Tibial nerve (tissue), 4 donors: ENCODE measurements around the gene BMP5. TPM values are rescaled to one million over a fixed set of nuclear protein-coding genes. Genes with fewer than 3 reads are reported as not detected.

ENCODE experiments used
- DNase-seq, 2 donors: peaks; one replicate each; pipeline ENCODE4 v3.0.0-alpha.2; 2019; ENCODE audit warnings: low spot score in 2 of 2
- H3K27ac ChIP-seq, 4 donors: fragments of 200-600 bp; sonication (generic) in 3 of 4; one replicate each; pipeline ENCODE4 v1.5.1; 2017 to 2019; ENCODE audit warnings: mild to moderate bottlenecking in 1 of 4
- H3K27me3 ChIP-seq, 2 donors: fragments of 200-600 bp; sonication (generic) in 1 of 2; one replicate each; pipeline versions ENCODE4 v1.5.1 to v1.6.0; 2017 to 2019
- H3K36me3 ChIP-seq, 3 donors: fragments of 200-600 bp; sonication (generic); one replicate each; pipeline ENCODE4 v1.5.1; 2018 to 2019
- H3K4me1 ChIP-seq, 4 donors: fragments of 200-600 bp; sonication (generic) in 3 of 4; one replicate each; pipeline ENCODE4 v1.5.1; 2017 to 2019
- H3K4me3 ChIP-seq, 4 donors: fragments of 200-600 bp; sonication (generic) in 3 of 4; one replicate each; pipeline ENCODE4 v1.5.1; 2017 to 2019; ENCODE audit warnings: mild to moderate bottlenecking in 1 of 4, moderate library complexity in 1 of 4
- H3K9me3 ChIP-seq, 4 donors: fragments of 200-600 bp; sonication (generic) in 3 of 4; one replicate each; pipeline ENCODE4 v1.5.1; 2017 to 2019
- EP300 ChIP-seq, 2 donors: sonication (generic); formaldehyde crosslinking; IDR thresholded peaks; one replicate each; pipeline ENCODE4 v1.6.1; 2017; ENCODE audit warnings: antibody characterized with exemption in 2 of 2, mild to moderate bottlenecking in 1 of 2
- POLR2A ChIP-seq, 2 donors: fragments of 450-650 bp; IDR thresholded peaks; one replicate each; pipeline ENCODE4 v1.6.1; 2017; ENCODE audit warnings: antibody characterized with exemption in 2 of 2, mild to moderate bottlenecking in 2 of 2, moderate library complexity in 2 of 2
- WGBS, 2 donors: methylation state at CpG; one replicate each; pipeline ENCODE4 v1.1.5; 2018; 5-methylcytosine and 5-hydroxymethylcytosine counted together
- total RNA-seq, 4 donors: library from RNA; depleted of rRNA; stranded (reverse); fragments of >200 nt; gene quantifications; one replicate each; pipeline ENCODE4 v1.1.0, GENCODE V29; 2016
- TF ChIP-seq, protein P1 (sequence below), 5 experiments: fragments of 200-600 bp in 3 of 5; fragments of 450-650 bp in 2 of 5; sonication (generic) in 3 of 5; IDR thresholded peaks; one replicate each; pipeline ENCODE4 v1.5.1; 2016 to 2019; ENCODE audit warnings: antibody characterized with exemption in 5 of 5, mild to moderate bottlenecking in 3 of 5, moderate library complexity in 2 of 5

BMP5 gene
- total RNA-seq, 4 donors from 2014 or later: 0.44 to 1.5 (median 1.1) TPM

DNA sequence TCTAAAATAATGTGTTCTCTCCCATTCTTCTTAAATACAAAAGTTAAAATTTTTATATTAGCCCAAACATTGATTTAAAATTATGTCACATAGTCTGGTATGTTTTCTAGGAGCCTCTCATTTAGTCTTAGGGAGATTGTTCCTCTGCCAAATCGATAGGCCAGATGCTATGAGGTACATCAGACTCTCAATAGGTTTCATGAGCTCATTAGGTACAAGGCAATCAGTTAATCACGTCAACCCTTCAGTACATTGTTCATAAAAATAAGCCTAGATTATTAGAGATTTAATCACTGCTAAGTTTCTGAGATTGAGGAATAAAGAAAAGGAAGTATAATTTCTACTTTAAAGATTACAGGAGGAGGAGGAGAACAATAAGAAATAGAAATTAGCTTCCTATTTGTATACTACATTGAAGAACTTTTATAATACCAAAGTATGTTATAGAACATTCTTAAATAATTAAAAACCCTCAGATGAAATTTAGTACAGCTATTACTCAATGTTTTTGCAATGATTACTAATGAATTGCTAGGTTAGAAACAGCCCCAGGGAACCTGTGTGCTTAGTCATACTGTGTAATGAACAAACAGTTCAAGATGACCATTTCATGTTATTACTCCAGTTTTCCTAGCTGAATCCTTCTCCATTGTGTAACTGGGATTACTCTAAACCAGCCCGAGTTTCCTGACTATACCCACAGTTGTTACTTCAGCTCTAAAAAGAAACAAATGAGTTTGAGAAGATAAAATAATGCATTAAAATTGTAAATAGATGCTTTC is 117.0 kb downstream of the BMP5 start:
- TF ChIP-seq EP300 (IDR thresholded peaks at IDR 0.05): peak in 1 of 2 donors; percentile 49
- no peak for TF ChIP-seq POLR2A (IDR thresholded peaks at IDR 0.05)
- TF ChIP-seq, protein P1, sequence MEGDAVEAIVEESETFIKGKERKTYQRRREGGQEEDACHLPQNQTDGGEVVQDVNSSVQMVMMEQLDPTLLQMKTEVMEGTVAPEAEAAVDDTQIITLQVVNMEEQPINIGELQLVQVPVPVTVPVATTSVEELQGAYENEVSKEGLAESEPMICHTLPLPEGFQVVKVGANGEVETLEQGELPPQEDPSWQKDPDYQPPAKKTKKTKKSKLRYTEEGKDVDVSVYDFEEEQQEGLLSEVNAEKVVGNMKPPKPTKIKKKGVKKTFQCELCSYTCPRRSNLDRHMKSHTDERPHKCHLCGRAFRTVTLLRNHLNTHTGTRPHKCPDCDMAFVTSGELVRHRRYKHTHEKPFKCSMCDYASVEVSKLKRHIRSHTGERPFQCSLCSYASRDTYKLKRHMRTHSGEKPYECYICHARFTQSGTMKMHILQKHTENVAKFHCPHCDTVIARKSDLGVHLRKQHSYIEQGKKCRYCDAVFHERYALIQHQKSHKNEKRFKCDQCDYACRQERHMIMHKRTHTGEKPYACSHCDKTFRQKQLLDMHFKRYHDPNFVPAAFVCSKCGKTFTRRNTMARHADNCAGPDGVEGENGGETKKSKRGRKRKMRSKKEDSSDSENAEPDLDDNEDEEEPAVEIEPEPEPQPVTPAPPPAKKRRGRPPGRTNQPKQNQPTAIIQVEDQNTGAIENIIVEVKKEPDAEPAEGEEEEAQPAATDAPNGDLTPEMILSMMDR (IDR thresholded peaks at IDR 0.05): no peak
- peaks cover 0 to 14% (median 0%) of the 10 kb centered on the region in 4 donors for H3K4me1 ChIP-seq

DNA sequence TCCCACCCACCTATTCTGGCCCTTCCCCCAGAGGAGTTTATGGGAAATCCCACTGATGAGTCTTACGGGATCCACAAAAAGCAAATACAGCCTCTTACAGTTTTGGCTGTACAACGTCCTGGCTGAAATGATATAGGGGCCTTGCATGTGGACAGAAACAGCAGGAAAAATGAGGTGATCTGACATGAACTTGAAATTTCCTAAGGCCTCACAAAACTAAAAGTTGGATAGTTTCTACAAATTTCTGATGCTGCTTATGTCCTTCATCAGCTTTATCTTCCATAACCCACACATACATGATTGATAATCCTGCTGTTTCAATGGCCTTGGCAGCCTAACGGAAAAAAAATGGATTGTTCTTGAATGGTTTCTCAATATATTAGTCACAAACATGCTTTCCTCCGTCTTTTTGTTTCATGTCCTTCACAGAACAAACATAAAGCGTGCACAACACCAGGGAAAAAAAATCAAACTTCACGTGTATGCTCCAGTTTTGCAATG is 118.8 kb downstream of the BMP5 start:
- Histone ChIP-seq H3K27ac (peak overlapping the region in 2 of 4 donors; percentile 9 to 34), H3K4me1 (peaks cover 0 to 14% (median 0%) of the 10 kb centered on the region in 4 donors), H3K4me3 (no peak overlapping the region), H3K36me3 (no peaks in the 10 kb centered on the region), H3K9me3 (no peaks in the 10 kb centered on the region), H3K27me3 (no peaks in the 10 kb centered on the region)
- 77 to 78% methylated on average over 6 of the region's 6 CpGs for WGBS, 2 donors
- no peak for TF ChIP-seq EP300 (IDR thresholded peaks at IDR 0.05)
- TF ChIP-seq POLR2A (IDR thresholded peaks at IDR 0.05): no peak
- no peak for DNase-seq

More for the DNA sequence above, 117.0 kb downstream of the BMP5 start:
- H3K4me3 ChIP-seq: no peak overlapping the region
- WGBS, 2 donors: 57 to 76% methylated on average over 3 of the region's 3 CpGs
- no peaks in the 10 kb centered on the region for H3K36me3 ChIP-seq
- peak overlapping the region in 2 of 4 donors; percentile 26 to 67 for H3K27ac ChIP-seq
- H3K27me3 ChIP-seq: no peaks in the 10 kb centered on the region
- DNase-seq: peak in 1 of 2 donors; percentile 38
- no peaks in the 10 kb centered on the region for H3K9me3 ChIP-seq

DNA sequence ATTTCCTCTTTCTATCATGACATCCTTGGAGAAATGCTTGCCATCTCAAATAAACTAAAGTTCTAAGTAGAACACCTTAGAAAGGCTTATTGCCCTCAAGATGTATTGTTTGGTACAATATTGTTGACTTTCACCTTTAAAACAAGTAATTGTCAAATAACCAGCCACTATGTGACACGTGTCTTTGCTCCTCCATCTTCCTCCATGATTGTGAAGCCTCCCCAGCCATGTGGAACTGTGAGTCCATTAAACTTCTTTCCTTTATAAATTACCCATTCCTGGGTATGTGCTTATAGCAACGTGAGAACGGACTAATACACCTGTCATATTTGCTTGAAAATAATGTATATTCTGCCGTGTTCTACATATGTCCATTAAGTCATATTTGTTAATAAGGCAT is 126.5 kb downstream of the BMP5 start:
- no peaks in the 10 kb centered on the region for H3K4me1 ChIP-seq
- no peak for DNase-seq
- H3K4me3 ChIP-seq: no peak overlapping the region
- TF ChIP-seq, protein P1 (IDR thresholded peaks at IDR 0.05): no peak
- TF ChIP-seq POLR2A (IDR thresholded peaks at IDR 0.05): no peak
- no peak for TF ChIP-seq EP300 (IDR thresholded peaks at IDR 0.05)
- WGBS, 2 donors: 92 to 95% methylated on average over 4 of the region's 4 CpGs
- H3K36me3 ChIP-seq: no peaks in the 10 kb centered on the region
- H3K27me3 ChIP-seq: no peaks in the 10 kb centered on the region
- no peaks in the 10 kb centered on the region for H3K9me3 ChIP-seq
- H3K27ac ChIP-seq: no peak overlapping the region

DNA sequence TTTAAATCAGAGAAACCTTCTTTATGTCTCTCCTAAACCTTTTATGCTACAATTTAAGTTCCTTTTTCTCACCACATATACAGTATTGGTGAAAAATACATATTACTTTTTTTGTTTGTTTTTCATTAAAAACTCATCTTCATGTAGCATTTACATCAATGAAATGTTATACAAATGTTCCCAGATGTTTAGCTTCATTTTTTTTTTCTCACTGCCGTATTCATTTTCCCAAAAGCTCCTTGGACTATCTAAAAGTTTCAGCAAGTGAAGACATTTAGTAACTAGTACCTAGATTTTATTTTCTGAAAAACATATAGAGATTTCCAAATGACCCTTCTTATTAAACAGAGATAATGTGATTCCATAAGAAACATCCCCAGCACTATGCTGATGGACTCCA is 128.9 kb downstream of the BMP5 start:
- 78 to 89% methylated on average over 1 of the region's 1 CpG for WGBS, 2 donors
- Histone ChIP-seq H3K27ac (no peak overlapping the region), H3K36me3 (no peaks in the 10 kb centered on the region), H3K4me3 (no peak overlapping the region), H3K4me1 (no peaks in the 10 kb centered on the region), H3K27me3 (no peaks in the 10 kb centered on the region), H3K9me3 (no peaks in the 10 kb centered on the region)
- TF ChIP-seq POLR2A (IDR thresholded peaks at IDR 0.05) (no peak), EP300 (IDR thresholded peaks at IDR 0.05) (no peak)
- TF ChIP-seq, protein P1 (IDR thresholded peaks at IDR 0.05): no peak
- DNase-seq: no peak

DNA sequence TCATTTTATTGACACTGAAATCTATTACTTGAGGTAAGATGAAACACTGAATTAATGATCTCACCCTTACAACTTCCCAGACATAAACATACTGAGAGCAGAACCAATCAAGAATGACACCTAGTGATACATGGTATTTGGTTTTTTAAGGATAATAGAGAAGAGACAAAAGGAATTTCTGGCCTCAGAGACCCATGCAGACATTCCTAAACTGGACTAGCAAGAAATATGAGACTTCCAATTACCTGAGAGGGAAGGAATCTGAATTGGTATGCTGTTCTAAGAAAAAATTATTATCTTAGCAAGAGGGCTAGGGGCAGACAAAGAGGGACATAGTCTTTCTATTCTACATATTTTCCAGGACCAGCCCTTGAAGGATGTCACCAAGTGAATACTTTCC is 141.1 kb downstream of the BMP5 start:
- H3K4me1 ChIP-seq: no peaks in the 10 kb centered on the region
- TF ChIP-seq, protein P1 (IDR thresholded peaks at IDR 0.05): no peak
- no peak for TF ChIP-seq EP300 (IDR thresholded peaks at IDR 0.05)
- TF ChIP-seq POLR2A (IDR thresholded peaks at IDR 0.05): no peak
- no peak overlapping the region for H3K27ac ChIP-seq
- no peaks in the 10 kb centered on the region for H3K27me3 ChIP-seq
- no peak overlapping the region for H3K4me3 ChIP-seq
- DNase-seq: no peak
- no peaks in the 10 kb centered on the region for H3K36me3 ChIP-seq
- H3K9me3 ChIP-seq: peaks cover 0 to 9% (median 0%) of the 10 kb centered on the region in 4 donors
